Gastroesophageal sphincter (tissue), 4 donors: ENCODE data around the gene DQX1. TPM values are rescaled to one million over a fixed set of nuclear protein-coding genes. Genes with fewer than 3 reads are reported as not detected.

Experiments used
- ATAC-seq: fragments of 150-250 bp; one replicate; pipeline ENCODE4 v1.9.1; 2016; ENCODE audit warnings: mild to moderate bottlenecking, moderate library complexity
- H3K27ac ChIP-seq, 4 donors: fragments of 200-600 bp; sonication (generic) in 3 of 4; 1 replicate in 3 of 4; 2 replicates in 1 of 4; pipeline ENCODE4 v1.5.1; 2016 to 2019
- H3K27me3 ChIP-seq: fragments of 200-600 bp; sonication (generic); one replicate; pipeline ENCODE4 v1.5.1; 2019
- H3K36me3 ChIP-seq, 2 donors: fragments of 200-600 bp; sonication (generic); one replicate each; pipeline ENCODE4 v1.5.1; 2019; ENCODE audit warnings: control low read depth in 1 of 2
- H3K4me1 ChIP-seq, 3 donors: fragments of 200-600 bp; sonication (generic); 1 replicate in 2 of 3; 2 replicates in 1 of 3; pipeline ENCODE4 v1.5.1; 2016 to 2019; ENCODE audit warnings: control low read depth in 2 of 3
- H3K4me3 ChIP-seq, 2 donors: fragments of 200-600 bp; sonication (generic); one replicate each; pipeline ENCODE4 v1.5.1; 2019; ENCODE audit warnings: mild to moderate bottlenecking in 1 of 2, moderate library complexity in 1 of 2
- H3K9me3 ChIP-seq, 3 donors: fragments of 200-600 bp; sonication (generic); one replicate each; pipeline ENCODE4 v1.5.1; 2017 to 2019; ENCODE audit warnings: control low read depth in 2 of 3
- EP300 ChIP-seq: sonication (generic); formaldehyde crosslinking; IDR thresholded peaks from one replicate; pipeline ENCODE4 v1.6.1; 2017; ENCODE audit warnings: antibody characterized with exemption, mild to moderate bottlenecking
- POLR2A ChIP-seq, 2 donors: fragments of 450-650 bp; IDR thresholded peaks; one replicate each; pipeline ENCODE4 v1.6.1; 2017; ENCODE audit warnings: antibody characterized with exemption in 2 of 2, mild to moderate bottlenecking in 2 of 2, moderate library complexity in 1 of 2
- POLR2AphosphoS5 ChIP-seq: sonication (generic); formaldehyde crosslinking; IDR thresholded peaks from one replicate; pipeline ENCODE4 v1.6.1; 2017; ENCODE audit warnings: antibody characterized with exemption
- WGBS, 2 donors: methylation state at CpG; one replicate each; pipeline ENCODE4 v1.1.5; 2018; ENCODE audit warnings: low coverage in 1 of 2; 5-methylcytosine and 5-hydroxymethylcytosine counted together
- total RNA-seq, 4 donors: library from RNA; depleted of rRNA; stranded (reverse); fragments of >200 nt; gene quantifications; one replicate each; pipeline ENCODE4 v1.1.0, GENCODE V29; 2016
- TF ChIP-seq, protein P1 (sequence below), 4 experiments: fragments of 200-600 bp in 2 of 4; fragments of 450-650 bp in 2 of 4; sonication (generic) in 1 of 4; IDR thresholded peaks; one replicate each; pipeline ENCODE4 v1.5.1; 2017 to 2019; ENCODE audit warnings: antibody characterized with exemption in 4 of 4, mild to moderate bottlenecking in 2 of 4, moderate library complexity in 2 of 4

The DQX1 gene
- total RNA-seq, 4 donors from 2014 or later = not detected

DNA sequence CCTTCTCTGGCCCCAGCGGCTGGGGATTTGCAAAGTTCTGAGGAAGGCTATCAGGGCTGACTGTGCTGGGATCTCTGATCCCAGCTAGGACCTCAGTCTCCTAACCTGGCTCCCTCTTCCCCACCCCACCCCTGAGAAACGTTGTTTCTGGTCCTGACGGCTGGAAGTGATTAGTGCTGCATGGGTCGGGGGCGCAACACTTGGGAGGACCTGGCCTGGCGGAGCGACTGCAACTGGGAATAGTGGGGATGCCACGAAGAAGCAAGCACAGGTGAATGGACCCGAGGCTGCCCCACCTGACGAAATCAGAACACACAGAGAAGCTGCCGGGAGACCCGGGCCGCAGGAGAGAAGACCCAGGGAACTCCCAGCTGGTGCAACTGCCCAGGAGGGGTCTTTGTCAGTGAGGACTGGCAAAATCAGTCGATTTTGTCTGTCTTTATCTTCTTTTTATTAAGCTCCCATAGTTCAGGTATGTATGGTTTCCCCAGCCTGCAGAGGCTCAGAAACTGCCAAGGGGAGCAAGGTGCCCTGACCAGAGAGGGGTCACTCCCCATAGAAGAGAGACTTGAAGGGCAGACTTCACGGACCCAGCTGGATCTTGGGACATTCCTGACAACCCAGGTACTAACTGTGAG, 26.0 kb downstream of the DQX1 start:
- Histone ChIP-seq H3K27me3 (peaks cover 86% of the 10 kb centered on the region), H3K27ac (no peak overlapping the region), H3K4me3 (no peak overlapping the region), H3K4me1 (peaks cover 0 to 61% (median 26%) of the 10 kb centered on the region in 3 donors), H3K36me3 (peaks cover 0 to 8% of the 10 kb centered on the region in 2 donors), H3K9me3 (no peaks in the 10 kb centered on the region)
- ATAC-seq = no peak
- TF ChIP-seq POLR2AphosphoS5 (no peak), POLR2A (IDR thresholded peaks at IDR 0.05) (no peak), EP300 (no peak)
- TF ChIP-seq, protein P1, sequence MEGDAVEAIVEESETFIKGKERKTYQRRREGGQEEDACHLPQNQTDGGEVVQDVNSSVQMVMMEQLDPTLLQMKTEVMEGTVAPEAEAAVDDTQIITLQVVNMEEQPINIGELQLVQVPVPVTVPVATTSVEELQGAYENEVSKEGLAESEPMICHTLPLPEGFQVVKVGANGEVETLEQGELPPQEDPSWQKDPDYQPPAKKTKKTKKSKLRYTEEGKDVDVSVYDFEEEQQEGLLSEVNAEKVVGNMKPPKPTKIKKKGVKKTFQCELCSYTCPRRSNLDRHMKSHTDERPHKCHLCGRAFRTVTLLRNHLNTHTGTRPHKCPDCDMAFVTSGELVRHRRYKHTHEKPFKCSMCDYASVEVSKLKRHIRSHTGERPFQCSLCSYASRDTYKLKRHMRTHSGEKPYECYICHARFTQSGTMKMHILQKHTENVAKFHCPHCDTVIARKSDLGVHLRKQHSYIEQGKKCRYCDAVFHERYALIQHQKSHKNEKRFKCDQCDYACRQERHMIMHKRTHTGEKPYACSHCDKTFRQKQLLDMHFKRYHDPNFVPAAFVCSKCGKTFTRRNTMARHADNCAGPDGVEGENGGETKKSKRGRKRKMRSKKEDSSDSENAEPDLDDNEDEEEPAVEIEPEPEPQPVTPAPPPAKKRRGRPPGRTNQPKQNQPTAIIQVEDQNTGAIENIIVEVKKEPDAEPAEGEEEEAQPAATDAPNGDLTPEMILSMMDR (IDR thresholded peaks at IDR 0.05) = no peak
- WGBS, 2 donors = 72 to 93% methylated on average over 3 to 6 of the region's 15 CpGs

GRCh38 chr2:74499267-74499939, 26.6 kb downstream of the DQX1 start, which contains the start of gene LBX2:
Gene LBX2, minus strand, starts transcription at chr2:74499603. Its CDS starts 66 bp downstream, at chr2:74499537.
- peaks cover 79% of the 10 kb centered on the region for H3K27me3 ChIP-seq
- ATAC-seq = no peak
- WGBS, 2 donors = 0% methylated on average over 1 of the region's 65 CpGs; no CpG with 5 or more reads in 1 of the 2 donors

DNA sequence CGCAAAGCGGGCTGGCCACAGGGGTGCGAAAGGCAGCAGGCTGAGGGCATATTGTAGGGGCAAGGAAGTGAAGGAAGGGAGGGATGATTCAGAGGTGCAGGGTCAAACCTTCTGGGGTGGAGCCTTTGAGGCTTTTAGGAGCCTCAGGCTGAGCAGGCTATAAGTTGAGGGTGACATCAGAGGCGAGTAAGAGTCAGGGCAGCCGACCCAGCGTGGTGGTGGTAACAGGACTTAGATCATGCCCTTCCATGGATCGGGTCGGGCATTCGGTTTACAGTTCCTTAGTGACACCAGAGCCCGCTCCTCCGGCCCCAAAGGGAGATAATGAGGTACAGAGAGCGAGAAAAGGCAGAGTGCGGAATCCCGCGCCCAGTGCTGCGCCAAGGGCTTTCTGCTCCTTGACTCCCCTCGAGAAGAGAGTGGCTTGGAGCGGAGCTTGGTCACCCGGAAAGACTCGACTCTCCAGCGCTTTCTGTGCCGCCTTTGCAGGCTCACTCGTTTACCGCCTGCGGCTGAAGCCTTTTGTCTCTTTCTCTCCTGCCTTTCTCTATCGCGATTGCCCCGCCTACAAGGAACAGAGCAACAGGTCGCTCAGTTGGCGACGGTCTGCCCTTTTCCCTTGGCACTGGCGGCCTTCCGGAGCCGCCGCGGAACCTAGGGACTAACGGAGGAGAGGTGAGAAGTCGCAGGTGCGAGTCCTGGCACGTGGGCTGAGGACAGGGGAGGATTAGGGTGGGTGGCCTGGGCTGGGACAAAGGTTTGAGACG, 27.3 kb downstream of the DQX1 start:
- Histone ChIP-seq H3K36me3 (peaks cover 0 to 13% of the 10 kb centered on the region in 2 donors), H3K9me3 (no peaks in the 10 kb centered on the region), H3K4me1 (peaks cover 0 to 47% (median 24%) of the 10 kb centered on the region in 3 donors), H3K27me3 (peaks cover 72% of the 10 kb centered on the region), H3K4me3 (peak overlapping the region in 1 of 2 donors; percentile 40), H3K27ac (no peak overlapping the region)
- ATAC-seq = no peak
- no peak for TF ChIP-seq EP300
- TF ChIP-seq POLR2AphosphoS5 = no peak
- TF ChIP-seq, protein P1 (IDR thresholded peaks at IDR 0.05) = no peak
- no peak for TF ChIP-seq POLR2A (IDR thresholded peaks at IDR 0.05)
- 4 to 7% methylated on average over 4 to 8 of the region's 41 CpGs for WGBS, 2 donors

More at GRCh38 chr2:74499267-74499939, 26.6 kb downstream of the DQX1 start, which contains the start of gene LBX2:
- TF ChIP-seq POLR2AphosphoS5 (no peak), EP300 (no peak), POLR2A (IDR thresholded peaks at IDR 0.05) (no peak)
- TF ChIP-seq, protein P1 (IDR thresholded peaks at IDR 0.05) = no peak
- no peak within 1 kb of the TSS for H3K27ac ChIP-seq
- peaks cover 0 to 54% (median 24%) of the 10 kb centered on the region in 3 donors for H3K4me1 ChIP-seq
- peaks cover 0 to 8% of the 10 kb centered on the region in 2 donors for H3K36me3 ChIP-seq
- H3K4me3 ChIP-seq = peak within 1 kb of the TSS in 1 of 2 donors; percentile 40
- H3K9me3 ChIP-seq = no peaks in the 10 kb centered on the region

DNA sequence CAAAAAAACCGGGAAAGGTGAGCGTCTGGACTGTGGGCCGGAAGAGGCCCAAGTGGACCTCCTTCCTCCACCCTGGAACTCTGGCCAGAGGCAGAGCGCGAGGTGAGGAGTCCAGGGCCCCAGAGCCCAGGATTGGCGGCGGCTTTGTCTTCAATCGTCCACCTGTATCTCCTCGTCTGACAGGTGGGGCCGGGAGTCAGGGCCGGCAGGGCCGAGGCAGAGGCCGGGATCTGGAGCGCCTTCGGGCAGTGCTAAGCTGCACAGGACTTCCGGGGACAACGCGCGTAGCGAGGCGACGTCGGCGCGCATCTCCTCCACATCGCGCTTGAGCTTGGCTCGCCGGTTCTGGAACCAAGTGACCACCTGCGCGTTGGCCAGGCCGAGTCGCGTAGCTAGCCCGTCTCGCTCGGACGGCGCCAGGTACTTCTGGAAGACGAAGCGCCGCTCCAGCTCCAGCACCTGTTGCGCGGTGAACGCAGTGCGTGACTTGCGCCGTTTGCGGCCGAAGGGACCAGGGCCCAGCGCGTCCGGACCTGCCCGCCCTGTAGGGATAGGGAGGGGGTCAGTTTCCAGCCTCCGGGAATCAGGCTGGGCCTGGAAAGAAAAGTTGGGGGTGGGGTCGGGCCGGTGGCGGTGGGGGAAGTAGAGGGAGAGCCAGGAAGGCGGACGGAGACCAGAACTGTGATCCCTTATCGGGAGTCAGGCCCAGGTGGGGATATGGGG, 28.1 kb downstream of the DQX1 start:
- TF ChIP-seq POLR2A (IDR thresholded peaks at IDR 0.05) = no peak
- TF ChIP-seq, protein P1 (IDR thresholded peaks at IDR 0.05) = no peak
- WGBS, 2 donors = 5 to 14% methylated on average over 7 to 11 of the region's 61 CpGs
- Histone ChIP-seq H3K9me3 (no peaks in the 10 kb centered on the region), H3K36me3 (peaks cover 0 to 21% of the 10 kb centered on the region in 2 donors), H3K4me3 (peak overlapping the region in 1 of 2 donors; percentile 40), H3K27me3 (peaks cover 65% of the 10 kb centered on the region), H3K27ac (peak overlapping the region in 1 of 4 donors; percentile 3), H3K4me1 (peaks cover 0 to 40% (median 24%) of the 10 kb centered on the region in 3 donors)
- ATAC-seq = peak; percentile 16
